Amniotic epithelial cell (primary cell): ENCODE data around the gene DDX28.
"Not testable (repeated sequence)": the region's sequence is repeated elsewhere in the genome, so short reads cannot be mapped to it uniquely, and the experiment has no call there.

Experiments used
- DNase-seq: peaks from one replicate; pipeline ENCODE4 v3.0.0-alpha.2; 2010; ENCODE audit warnings: low read depth

Gene DDX28

DNA sequence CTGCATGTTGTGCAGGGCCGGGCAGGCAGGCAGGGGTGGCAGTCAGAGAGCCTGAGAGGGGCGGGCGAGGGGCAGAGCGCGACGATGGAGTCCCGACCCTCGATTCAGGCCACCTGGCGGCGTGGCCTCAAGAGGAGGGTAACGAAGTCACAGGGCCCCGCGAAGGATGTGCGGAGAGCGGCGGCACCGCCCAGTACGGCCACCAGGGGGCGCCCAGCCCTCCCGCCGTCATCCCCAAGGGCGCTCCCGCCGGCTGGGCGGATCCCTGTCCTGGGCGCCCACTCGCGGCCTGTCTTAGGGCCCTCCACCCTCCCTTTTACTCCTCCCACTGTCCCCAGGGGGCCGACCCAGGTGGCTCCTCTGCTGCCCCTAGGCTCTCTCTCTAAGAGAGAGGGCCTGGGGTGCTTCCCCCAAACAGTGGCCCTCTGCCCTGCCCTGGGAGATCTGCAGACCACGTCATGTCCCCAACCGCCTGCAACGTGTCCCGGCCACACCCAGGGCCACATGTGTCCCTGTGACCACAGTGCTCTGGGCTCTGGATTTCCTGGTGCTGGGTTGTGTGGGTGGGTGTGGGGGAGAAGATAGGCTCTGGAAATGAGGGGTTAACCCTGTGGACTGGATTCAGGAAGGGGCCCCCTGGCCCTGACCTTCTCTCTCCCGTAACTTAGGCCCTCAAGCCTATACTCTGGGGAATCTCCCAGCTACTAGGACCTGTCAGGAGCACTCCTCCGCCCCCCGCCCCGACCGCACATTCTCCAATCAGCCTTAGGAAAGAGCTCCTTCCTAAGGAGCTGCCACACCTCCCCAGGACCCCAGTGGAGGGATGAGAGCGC lies 29.6 kb downstream of the DDX28 start:
- DNase-seq, result peak; percentile 21

DNA sequence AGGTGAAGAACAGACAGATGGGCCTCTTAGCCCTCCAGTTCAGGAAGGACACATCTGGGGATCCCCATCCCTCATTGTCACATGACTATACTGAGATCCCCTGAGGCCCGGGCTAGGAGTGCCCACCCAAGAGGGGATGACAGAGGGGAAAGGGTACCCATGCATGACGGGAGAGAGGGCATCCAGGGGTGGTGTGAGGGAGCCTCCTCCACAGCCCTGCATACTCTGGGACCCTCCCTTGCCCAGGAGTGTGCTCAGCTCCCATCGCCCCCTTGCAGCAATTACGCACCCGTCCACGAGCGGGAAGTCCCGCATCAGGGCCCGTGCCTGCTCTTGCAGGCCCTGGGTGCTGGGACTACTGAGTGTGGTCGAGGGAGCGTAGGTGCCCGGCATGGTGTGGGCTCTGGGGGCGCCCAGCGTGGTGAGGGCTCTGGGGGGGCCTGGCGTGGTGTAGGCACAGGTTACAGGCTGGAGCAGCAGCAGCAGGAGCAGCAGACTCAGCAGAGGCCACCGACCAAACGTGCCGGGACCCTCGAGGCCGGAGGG lies 30.3 kb downstream of the DDX28 start:
- no peak for DNase-seq

DNA sequence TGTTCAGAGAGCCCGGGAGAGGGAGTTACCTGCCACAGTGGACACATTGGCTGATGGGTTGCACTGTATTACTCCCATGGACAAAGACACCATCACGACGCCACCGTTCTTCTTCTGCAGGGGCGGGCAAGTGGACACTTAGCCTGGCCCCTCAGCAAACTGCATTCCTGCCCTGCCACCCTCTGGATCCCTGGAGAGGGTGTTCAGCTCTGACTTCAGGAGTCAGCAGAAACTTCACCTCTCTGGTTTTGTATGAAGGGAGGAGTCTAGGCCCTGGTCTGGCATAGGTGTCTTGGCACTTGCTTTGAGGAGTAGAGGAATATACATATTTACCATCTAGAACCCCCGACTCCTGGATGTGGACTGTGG lies 33.0 kb downstream of the DDX28 start:
- no peak for DNase-seq

DNA sequence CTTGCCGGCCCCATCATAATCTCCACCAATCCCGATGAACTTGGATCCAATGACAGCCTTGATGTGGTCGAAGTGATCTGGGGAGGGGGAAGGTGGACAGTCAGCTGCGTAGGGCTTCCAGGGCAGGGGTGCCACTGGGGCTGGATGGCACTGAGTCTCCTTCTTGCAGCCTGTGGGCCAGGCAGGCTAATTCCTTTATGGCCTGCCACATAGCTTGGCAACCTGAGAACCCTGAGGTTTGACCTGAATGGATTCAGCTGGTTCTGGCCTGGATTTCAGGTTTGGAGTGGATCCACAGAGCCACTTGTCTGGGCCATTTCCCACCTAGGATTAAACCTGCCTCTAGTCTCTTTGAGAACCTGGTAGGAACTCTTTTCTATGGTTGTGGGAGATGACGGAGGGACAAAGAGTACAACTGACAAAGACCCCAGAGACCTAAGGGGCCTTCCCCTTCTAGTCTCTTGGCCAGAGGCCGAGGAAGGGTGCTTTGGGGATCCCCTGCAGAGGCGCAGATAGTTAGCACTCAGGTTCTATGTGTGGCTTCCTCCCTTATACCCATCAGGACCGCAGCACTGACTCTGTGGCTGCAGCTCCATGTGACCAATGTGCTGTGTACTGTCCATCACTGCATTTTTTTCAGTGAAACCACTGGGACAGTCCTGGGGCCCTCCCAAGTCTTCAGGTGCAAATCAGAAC lies 33.6 kb downstream of the DDX28 start:
- no peak for DNase-seq

DNA sequence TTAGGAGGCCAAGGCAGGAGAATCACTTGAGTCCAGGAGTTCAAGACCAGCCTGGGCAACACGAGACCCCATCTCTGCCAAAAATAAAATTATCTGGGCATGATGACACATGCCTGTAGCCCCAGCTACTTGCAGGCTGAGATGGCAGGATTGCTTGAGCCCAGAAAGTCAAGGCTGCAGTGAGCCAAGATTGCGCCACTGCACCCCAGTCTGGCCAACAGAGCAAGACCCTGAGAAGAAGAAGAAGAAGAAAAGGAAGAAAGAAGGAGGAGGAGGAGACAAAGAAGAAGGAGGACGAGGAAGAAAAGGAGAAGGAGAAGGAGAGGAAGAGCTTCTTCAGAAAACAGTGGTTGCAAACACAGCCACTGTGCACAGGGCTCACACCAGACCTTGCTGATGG lies 34.4 kb downstream of the DDX28 start:
- DNase-seq, result no peak

DNA sequence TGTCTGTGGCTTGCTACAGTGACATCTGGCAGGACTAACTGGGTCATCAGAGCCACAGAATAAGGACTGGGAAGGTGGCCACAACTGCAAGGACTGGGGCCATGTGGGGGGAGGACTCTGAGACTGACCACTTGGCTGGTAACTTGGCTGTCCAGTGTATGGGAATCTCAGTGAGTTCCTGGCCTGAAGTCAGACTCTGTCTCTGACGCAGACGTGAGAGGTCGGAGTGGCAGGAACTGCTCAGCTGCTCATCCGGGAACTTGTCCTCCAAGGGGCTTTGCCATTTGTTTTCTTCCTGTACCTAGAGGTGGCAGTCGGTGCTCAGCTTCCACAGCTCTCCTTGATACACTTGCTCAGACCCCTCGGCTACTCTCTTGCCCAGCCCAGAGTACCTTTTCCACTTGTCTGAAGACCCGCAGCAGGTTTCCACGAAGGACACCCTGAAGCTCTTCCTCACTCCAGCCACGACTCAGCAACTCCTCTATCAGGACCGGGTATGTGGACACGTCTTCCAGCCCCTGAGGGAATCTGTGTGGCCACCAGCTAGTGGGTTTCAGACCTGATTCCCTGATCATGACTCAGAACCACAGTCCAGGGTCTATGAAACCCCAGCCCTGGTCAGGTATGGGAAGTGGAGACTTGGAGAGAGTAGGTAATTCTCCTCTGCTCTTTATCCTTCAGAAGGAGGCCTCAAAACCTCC lies 35.4 kb downstream of the DDX28 start:
- DNase-seq, result no peak

DNA sequence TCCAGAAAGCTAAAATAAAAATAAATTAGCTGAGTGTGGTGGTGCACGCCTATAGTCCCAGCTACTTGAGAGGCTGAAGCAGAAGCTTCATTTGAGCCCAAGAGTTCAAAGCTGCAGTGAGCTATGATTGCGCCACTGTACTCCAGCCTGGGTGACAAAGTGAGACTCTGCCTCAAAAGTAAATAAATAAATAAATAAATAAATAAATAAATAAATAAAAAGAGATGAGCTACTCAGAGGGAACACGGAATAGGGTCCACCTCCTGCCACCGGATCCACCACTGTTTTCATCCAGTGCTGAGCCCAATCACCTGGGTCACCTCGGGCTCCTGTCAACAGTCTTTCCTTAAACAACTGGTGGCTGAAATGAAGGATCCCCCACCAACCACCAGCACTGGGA lies 36.1 kb downstream of the DDX28 start:
- DNase-seq, result no peak

DNA sequence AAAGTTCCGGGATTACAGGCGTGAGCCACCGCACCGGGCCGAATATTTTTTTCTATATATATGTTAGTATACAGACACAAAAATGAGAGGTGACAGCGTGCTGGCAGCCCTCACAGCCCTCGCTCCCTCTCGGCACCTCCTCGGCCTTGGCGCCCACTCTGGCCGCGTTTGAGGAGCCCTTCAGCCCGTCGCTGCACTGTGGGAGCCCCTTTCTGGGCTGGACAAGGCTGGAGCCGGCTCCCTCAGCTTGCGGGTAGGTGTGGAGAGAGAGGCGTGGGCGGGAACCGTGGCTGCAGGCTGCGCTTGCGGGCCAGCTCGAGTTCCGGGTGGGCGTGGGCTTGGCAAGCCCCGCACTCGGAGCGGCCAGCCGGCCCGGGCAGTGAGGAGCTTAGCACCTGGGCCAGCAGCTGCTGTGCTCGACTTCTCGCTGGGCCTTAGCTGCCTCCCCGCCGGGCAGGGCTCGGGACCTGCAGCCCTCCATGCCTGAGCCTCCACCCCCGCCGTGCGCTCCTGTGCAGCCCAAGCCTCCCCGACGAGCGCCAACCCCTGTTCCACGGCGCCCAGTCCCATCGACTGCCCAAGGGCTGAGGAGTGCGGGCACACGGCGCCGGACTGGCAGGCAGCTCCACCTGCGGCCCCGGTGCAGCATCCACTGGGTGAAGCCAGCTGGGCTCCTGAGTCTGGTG lies 40.9 kb downstream of the DDX28 start:
- no peak for DNase-seq

DNA sequence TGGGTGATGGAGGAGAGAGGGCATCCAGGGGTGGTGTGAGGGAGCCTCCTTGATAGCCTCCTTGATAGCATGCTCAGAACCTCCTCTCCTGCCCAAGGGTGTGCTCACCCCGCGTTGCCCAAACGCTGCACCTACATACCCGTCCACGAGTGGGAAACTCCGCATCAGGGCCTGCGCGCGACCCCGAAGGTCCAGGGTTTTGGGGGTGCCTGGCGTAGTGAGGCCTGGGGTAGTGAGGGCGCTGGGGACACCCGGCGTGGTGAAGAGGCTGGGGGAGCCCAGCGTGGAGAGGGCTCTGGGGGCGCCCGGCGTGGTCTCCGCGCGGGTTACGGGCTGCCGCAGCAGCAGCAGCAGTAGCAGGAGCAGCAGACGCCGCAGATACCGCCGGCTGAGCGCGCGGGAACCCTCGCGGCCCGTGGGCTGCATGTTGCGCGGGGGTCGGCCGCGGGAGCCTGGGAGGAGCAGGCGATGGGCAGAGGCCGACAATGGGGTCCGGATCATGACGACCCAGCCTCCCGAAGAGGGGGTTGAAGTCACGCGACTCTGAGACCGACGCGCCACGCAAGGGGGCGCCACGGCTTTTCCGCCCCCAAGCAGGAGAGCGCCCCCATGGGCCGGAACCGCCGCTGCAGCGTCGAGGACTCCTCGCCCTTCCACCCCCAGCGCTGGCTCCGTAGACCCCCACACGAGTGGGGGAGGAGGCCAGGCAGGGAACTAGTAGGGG lies 42.9 kb downstream of the DDX28 start, which contains the start of gene DPEP3:
DPEP3 (minus strand) TSS at position 545 of the 724 bp plus-strand sequence; CDS start at position 426, 119 bp downstream.
- no peak for DNase-seq

DNA sequence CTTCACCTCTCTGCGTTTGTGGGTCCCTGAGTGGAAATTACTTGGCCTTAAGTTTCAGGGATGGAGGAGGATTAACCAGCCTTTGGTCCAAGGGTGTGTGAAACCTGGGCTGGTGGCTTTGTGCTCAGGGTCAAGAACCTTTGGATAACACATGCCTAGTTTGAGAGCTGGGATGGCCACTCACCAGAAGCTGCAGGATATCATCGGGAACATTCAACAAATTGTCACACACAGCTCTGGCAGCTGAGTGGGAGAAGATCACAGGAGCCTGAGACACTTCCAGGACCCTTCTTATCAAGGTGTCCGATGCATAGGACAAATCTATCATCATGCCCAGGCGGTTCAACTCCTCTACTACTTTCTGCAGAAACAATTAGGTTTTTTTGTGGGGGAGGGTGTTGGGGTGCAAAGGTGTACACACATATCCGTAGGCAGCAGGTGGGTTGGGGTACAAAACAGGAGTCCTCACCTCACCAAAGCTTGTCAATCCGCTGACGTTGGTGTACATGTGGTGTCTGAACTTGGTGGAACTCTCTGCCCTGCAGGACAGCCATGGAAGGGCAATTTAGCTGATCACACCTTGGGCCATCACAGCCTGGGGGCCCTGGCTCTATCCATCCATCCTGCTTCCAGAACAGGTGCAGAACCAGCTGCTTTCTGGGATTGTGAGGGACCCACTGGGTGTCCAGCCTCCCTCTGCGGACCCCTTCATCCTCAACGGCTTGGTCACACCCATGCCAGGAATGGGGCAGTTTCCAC lies 45.4 kb downstream of the DDX28 start:
- no peak for DNase-seq

DNA sequence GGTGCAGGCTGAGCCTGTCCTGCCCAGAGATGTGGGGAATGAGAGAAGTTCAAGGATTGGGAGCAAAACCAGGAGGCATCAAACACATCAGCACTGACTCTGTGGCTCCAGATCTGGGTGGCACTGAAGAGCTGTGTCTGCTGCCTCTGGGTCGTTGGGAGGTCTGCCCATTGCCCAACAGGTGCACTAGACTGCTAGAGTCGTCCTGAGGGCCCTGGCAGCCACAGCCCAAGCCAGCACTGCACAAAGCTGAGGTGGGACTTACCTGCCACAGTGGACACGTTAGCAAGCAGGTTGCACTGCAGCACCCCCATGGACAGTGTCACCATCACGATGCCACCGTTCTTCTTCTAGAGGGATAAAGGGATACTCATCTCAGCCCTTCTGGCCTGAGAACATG lies 46.0 kb downstream of the DDX28 start:
- no peak for DNase-seq

DNA sequence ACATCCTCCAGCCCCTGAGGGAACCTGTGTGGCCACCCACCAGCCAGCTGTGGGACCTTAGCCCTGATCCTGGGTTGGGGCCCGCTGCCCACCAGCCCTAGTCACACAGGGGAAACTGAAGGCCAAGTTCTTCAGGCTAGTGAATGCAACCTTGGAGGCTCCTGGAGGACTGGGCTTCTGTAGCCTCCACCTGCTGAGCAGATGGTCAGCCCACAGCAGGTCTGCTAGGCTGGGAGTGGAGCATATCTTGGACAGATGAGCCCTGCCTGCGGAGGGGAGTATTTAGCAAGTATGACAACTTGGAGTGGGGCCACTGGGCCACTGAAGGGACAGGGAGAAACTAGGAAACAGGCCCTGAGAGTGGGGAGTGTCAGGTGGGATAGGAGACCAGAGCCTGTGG lies 46.8 kb downstream of the DDX28 start:
- no peak for DNase-seq

DNA sequence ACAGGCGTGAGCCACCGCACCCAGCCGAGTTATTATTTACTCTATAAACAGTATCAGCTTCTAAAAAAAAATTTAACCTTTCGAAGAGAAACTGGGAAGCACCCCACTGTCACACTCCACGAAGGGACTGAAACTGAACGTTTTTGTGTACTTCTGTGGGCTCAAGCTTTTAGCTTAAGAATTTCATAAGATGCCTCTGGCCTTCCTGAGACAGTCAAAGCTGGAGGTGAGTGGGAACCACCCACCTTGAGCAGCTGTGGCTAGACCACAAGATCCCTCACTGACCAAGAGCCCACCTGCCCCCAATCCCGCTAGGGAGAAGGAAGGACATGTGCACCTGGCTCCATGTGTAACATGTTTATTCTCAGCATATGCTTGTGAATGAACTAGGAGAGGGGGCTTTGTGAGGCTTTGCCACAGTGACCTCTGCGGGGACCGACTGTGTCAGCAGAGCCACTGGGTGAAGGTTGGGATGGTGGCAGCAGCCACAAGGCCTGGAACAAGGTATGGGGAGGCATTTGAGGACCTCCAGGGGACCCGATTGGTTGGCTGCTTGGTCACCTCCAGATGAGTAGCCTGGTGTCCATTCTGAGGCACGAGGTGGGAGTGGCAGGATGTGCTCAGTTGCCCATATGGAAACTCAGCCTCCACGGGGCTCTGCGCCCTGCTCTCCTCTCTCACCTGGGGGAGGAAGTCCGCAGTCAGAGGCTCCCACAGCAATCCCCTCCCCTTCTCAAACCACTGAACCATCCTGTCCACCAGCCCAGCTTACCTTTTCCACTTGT lies 47.5 kb downstream of the DDX28 start:
- no peak for DNase-seq

DNA sequence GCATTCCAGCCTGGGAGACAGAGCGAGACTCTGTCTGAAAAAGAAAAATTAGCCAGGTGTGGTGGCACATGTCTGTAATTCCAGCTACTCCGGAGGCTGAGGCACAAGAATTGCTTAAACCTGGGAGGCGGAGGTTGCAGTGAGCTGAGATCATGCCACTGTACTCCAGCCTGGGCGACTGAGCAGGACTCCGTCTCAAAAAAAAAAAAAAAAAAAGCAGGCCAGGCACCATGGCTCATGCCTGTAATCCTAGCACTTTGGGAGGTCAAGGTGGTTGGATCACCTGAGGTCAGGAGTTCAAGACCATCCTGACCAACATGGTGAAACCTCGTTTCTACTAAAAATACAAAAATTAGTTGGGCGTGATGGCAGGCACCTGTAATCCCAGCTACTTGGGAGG lies 50.7 kb downstream of the DDX28 start:
- not testable (repeated sequence) for DNase-seq

DNA sequence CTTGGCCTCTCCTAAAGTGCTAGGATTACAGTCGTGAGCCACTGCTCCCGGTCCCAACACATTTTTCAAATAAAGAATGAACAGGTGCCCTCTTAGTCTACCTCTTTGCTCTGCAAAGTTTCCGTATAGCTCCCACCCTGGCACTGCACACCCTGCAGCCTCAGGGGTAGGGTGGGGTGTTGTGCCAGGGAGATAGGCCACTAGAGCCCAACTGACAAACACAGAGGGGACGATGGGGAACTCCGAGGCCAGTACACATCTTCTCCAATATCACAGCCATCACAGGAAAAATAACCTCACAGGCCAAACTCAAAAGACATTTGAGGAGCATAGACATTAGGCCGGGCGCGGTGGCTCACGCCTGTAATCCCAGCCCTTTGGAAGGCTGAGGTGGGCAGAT lies 51.9 kb downstream of the DDX28 start:
- DNase-seq, result no peak
